ENCODE data around the gene ZNF865.

Gene ZNF865

DNA sequence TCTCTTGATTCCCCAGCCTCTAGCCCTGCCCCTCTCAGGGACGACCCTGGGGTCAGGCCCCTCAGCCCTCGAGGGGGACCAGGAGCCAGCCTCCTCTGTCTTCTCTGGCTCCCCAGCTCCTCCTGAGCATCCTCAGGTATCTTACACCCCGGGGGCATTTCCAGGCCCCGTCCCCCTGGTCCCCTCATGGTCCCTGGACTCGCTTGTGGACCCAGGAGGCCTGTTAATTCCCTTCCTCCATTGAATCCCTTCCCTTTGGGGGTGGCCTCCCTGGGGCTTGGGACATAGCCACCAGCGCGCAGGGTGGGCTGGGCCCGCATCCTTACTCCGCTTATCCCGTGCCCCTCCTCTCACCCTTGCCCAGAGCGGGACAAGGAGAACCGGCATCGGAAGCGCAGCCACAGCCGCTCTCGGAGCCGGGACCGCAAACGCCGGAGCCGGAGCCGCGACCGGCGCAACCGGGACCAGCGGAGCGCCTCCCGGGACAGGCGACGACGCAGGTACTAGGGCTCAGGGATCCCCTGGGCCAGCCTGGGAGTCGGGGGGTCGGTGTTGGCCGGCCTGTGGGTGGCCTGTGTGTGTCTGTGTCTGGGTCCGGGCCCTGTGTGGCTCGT is 53.5 kb downstream of the ZNF865 start:
- no peak for DNase-seq (ENCODE audit: low spot score)

DNA sequence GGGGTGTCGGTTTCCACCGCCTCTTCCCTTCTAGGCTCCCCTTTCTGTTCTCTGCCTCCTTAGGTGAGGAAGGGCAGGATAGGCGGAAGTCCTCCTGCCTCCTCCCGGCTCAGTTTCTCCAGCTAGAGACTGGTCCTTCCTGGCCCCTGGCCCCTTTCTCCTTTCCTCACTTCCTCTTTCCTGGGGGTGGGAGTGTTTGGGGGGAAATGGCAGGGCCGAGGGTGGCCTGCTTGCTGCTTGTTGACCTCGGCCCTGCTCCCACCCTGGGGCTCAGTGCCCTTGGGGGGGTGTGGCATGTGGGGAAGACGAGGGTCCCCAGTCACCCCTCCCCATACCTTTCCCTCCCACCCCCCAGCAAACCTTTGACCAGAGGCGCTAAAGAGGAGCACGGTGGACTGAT is 54.4 kb downstream of the ZNF865 start:
- no peak for DNase-seq (ENCODE audit: low spot score)

DNA sequence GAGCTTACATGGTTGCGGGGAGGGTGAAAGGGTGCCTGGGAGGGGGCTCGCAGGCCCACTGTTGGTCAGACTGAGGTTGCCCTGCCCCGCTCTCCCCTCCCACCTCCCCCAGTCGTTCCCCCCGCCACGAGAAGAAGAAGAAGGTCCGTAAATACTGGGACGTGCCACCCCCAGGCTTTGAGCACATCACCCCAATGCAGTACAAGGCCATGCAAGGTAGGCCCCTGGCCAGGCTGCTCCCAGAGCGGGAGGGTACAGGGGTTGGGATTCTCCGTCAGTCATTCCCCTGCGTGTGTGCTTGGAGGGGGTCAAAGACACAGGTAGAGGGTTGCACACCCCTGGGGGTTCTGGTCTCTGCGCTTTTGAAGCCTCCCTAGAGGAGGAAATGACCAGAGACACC is 55.0 kb downstream of the ZNF865 start:
- DNase-seq (ENCODE audit: low spot score), result no peak

DNA sequence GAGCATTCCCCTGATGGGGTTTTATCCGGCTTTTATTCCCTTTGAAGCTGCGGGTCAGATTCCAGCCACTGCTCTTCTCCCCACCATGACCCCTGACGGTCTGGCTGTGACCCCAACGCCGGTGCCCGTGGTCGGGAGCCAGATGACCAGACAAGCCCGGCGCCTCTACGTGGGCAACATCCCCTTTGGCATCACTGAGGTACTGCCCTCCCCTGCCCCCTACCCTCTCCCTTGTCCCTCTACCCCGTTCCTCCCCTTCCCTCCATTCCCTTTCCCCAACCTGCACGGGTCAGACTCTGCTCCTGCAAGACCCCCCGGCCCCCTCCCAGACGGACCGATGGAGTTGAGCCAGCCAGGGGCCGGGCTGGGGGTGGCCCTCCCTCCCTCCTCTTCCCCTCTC is 55.5 kb downstream of the ZNF865 start:
- DNase-seq (ENCODE audit: low spot score), result no peak

DNA sequence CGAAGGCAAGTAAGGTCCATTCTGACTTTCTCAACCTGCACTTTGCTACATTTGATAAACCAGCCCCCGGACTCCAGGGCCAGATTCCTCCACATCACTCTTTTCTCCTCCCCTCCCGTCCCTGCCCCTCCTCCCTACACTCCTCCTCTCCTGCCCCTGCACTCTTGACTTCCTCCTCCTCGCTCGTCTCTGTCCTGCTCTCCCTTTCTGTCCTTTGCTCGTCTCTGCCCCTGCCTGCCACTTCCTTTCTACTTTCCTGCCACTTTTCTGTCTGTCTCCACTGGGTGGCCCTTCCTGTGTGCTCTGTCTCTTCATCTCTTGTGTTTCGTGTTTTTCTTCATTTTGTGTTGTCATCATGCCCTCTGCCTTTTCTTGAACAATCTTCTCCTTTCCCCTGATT is 56.4 kb downstream of the ZNF865 start:
- DNase-seq (ENCODE audit: low spot score), result no peak

DNA sequence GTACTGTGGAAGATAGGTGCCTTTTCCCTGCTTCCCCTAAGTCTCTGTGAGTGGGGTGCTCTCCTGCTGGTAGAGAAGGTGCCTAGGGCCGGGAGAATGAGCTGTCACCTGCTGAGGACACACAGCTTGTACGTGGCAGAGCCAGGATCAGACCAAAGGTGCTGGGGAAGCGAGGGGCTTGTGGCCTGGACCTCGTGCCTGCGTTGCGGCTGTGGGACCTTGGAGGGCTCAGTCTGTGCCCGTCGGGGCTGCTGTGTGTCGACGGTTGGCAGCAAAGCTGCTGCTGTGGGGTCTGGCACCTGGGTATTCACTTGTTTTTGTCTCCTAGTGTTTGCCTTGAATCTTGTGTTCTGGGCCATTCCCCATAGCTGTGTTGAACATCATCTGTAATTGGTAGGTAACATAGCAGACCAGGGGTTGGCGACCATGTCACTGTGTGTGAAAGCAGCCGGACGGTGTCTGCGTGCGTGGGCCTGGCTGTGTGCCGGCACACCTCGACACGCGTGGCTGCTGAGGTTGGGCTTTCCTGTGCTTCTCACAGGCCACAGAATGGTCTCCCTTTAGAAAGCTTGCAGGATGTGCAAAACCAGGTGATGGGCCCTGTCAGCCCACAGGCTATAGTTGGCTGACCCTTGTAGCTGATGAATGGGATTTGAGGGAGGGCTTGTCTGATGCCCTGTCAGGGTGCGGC is 58.5 kb downstream of the ZNF865 start:
- DNase-seq (ENCODE audit: low spot score), result no peak

DNA sequence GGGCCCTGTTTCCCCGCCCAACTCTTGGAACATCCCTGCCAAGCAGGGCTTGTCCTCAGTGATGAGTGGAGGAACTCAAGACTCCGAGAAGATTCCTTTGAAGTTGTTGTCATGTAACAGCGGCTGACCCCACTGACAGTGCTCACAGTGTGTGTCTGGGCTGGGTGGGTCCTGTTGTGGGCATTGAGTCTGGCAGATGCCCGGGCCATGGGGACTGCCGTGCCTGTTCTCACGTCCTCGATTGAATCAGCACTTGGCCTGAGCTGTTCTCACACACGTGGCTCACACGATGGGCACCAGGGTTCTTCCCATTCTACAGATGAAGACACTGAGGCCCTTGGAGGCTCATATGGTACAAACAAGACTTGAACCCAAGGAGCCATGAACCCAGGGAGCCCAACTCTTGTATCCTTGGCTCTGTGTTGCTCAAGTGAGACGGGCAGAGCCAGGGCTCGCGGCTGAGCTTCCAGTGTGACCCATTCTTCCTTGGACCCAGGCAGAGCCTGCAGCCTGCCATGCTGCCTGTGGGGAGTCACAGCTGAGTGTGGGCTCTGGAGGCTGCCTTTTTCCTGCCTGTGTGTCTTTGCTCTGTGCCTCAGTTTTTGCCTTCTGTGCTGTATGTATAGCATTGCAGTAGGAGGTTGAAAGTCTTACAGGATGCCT is 61.0 kb downstream of the ZNF865 start:
- no peak for DNase-seq (ENCODE audit: low spot score)
